Upper lobe of left lung (tissue), 4 donors: ENCODE results near the gene SLCO3A1.

Source experiments
- CTCF ChIP-seq, 6 experiments: fragments of 450-650 bp in 4 of 6; fragments of 200-600 bp in 2 of 6; sonication (generic) in 2 of 6; IDR thresholded peaks; one replicate each; pipeline ENCODE4 v1.5.1; 2016 to 2019; ENCODE audit warnings: antibody characterized with exemption in 6 of 6
- POLR2A ChIP-seq, 4 donors: fragments of 450-650 bp; IDR thresholded peaks; one replicate each; pipeline ENCODE4 v1.5.1; 2016 to 2017; ENCODE audit warnings: antibody characterized with exemption in 4 of 4, mild to moderate bottlenecking in 2 of 4
- POLR2AphosphoS5 ChIP-seq, 2 donors: sonication (generic); formaldehyde crosslinking; IDR thresholded peaks; one replicate each; pipeline ENCODE4 v1.5.1; 2017; ENCODE audit warnings: antibody characterized with exemption in 2 of 2

GRCh38 chr15:91936182-91936775 lies 82.8 kb downstream of the SLCO3A1 start:
- no peak for TF ChIP-seq CTCF (IDR thresholded peaks at IDR 0.05)
- no peak for TF ChIP-seq POLR2A (IDR thresholded peaks at IDR 0.05)
- no peak for TF ChIP-seq POLR2AphosphoS5 (IDR thresholded peaks at IDR 0.05)
